IMR-90 (cell line): ENCODE measurements around the gene PTPN3. TPM values are rescaled to one million over a fixed set of nuclear protein-coding genes. Genes with fewer than 3 reads are reported as not detected.

ENCODE experiments used
- ATAC-seq: fragments of 200-7000 bp; cut with Tn5 transposase; 2 replicates; pipeline ENCODE4 v1.9.1; 2020; ENCODE audit warnings: low read depth, mild to moderate bottlenecking, moderate library complexity
- BruUV-seq: library from RNA; stranded (reverse); fragments of 400-500 nt; replicated peaks from 2 replicates; lab custom pipeline; 2021; lab: Mats Ljungman, UMichigan
- CTCF ChIA-PET: fragments of 300-600 bp; formaldehyde crosslinking; extraction: SDS; loops from one replicate; lab custom pipeline; 2021; ENCODE audit warnings: antibody characterized with exemption; lab: Yijun Ruan, JAX
- POLR2A ChIA-PET: fragments of 300-600 bp; sonication (Branson Sonifier 250); formaldehyde crosslinking; loops from one replicate; lab custom pipeline; 2022; ENCODE audit warnings: antibody characterized with exemption; ENCODE audit not compliant: unreplicated experiment; lab: Charles Lee
- DNase-seq: peaks from one replicate; pipeline ENCODE4 v3.0.0; 2013
- H2AFZ ChIP-seq: replicated peaks from 2 replicates; pipeline ENCODE3; 2013; ENCODE audit warnings: low read length, mild to moderate bottlenecking; ENCODE audit not compliant: poor library complexity
- H2AK5ac ChIP-seq: 2 replicates; pipeline ENCODE4 v1.6.1; 2013; ENCODE audit warnings: low read depth, low read length, inconsistent platforms
- H2AK9ac ChIP-seq: replicated peaks from 2 replicates; pipeline ENCODE3; 2013; ENCODE audit warnings: mild to moderate bottlenecking, low read depth, low read length, moderate library complexity; ENCODE audit not compliant: poor library complexity
- H2BK120ac ChIP-seq: 2 replicates; pipeline ENCODE4 v1.6.1; 2013; ENCODE audit warnings: low read depth, low read length, inconsistent platforms
- H2BK15ac ChIP-seq: 3 replicates; pipeline ENCODE4 v1.6.1; 2013; ENCODE audit warnings: low read depth, low read length, inconsistent platforms
- H2BK20ac ChIP-seq: 2 replicates; pipeline ENCODE4 v1.6.1; 2013; ENCODE audit warnings: low read depth, mild to moderate bottlenecking, inconsistent platforms, low read length, moderate library complexity
- H2BK5ac ChIP-seq: 2 replicates; pipeline ENCODE4 v1.6.1; 2013; ENCODE audit warnings: mild to moderate bottlenecking, low read depth, low read length, inconsistent platforms; ENCODE audit not compliant: poor library complexity, severe bottlenecking
- H3K14ac ChIP-seq: replicated peaks from 2 replicates; pipeline ENCODE4 v1.6.1; 2013; ENCODE audit warnings: low read depth, low read length, inconsistent platforms
- H3K18ac ChIP-seq: 2 replicates; pipeline ENCODE4 v1.6.1; 2013; ENCODE audit warnings: low read depth, low read length, control low read depth
- H3K23ac ChIP-seq: 2 replicates; pipeline ENCODE4 v1.6.1; 2013; ENCODE audit warnings: low read depth, low read length, inconsistent platforms
- H3K27ac ChIP-seq: 2 replicates; pipeline ENCODE4 v1.5.1; 2013; ENCODE audit warnings: mild to moderate bottlenecking, control low read depth, low read length; ENCODE audit not compliant: insufficient read depth
- H3K27me3 ChIP-seq: 2 replicates; pipeline ENCODE4 v1.6.1; 2013; ENCODE audit warnings: low read length; ENCODE audit not compliant: control insufficient read depth, insufficient read depth
- H3K36me3 ChIP-seq: 2 replicates; pipeline ENCODE4 v1.6.1; 2013; ENCODE audit warnings: low read length, mixed read lengths; ENCODE audit not compliant: control insufficient read depth, insufficient read depth
- H3K4ac ChIP-seq: 2 replicates; pipeline ENCODE4 v1.6.1; 2013; ENCODE audit warnings: low read depth, low read length, inconsistent platforms
- H3K4me1 ChIP-seq: 2 replicates; pipeline ENCODE4 v1.6.1; 2013; ENCODE audit warnings: low read length, mixed read lengths; ENCODE audit not compliant: control insufficient read depth, insufficient read depth
- H3K4me2 ChIP-seq: 2 replicates; pipeline ENCODE4 v1.6.1; 2013; ENCODE audit warnings: low read depth, mild to moderate bottlenecking, control low read depth, low read length, moderate library complexity
- H3K4me3 ChIP-seq: 2 replicates; pipeline ENCODE4 v1.5.1; 2013; ENCODE audit warnings: low read depth, mild to moderate bottlenecking, control low read depth, low read length, moderate library complexity; ENCODE audit not compliant: insufficient read depth
- H3K56ac ChIP-seq: 2 replicates; pipeline ENCODE4 v1.6.1; 2013; ENCODE audit warnings: low read length, inconsistent platforms; ENCODE audit not compliant: insufficient read depth; ENCODE audit errors: extremely low read depth
- H3K79me1 ChIP-seq, 2 experiments: 2 replicates each; pipeline ENCODE4 v1.6.1; 2013; ENCODE audit warnings: low read length in 2 of 2, inconsistent platforms in 1 of 2, low read depth in 1 of 2
- H3K9ac ChIP-seq: 2 replicates; pipeline ENCODE4 v1.6.1; 2013; ENCODE audit warnings: low read depth, low read length, control low read depth
- H3K9me1 ChIP-seq: 2 replicates; pipeline ENCODE4 v1.6.1; 2013; ENCODE audit warnings: low read length, inconsistent platforms; ENCODE audit not compliant: insufficient read depth
- H3K9me3 ChIP-seq: 2 replicates; pipeline ENCODE4 v1.6.1; 2013; ENCODE audit warnings: low read length; ENCODE audit not compliant: control insufficient read depth, insufficient read depth
- H4K20me1 ChIP-seq: 2 replicates; pipeline ENCODE4 v1.6.1; 2013; ENCODE audit warnings: low read length, inconsistent platforms; ENCODE audit not compliant: insufficient read depth
- H4K5ac ChIP-seq: 2 replicates; pipeline ENCODE4 v1.6.1; 2013; ENCODE audit warnings: mild to moderate bottlenecking, low read depth, low read length, control low read depth
- H4K8ac ChIP-seq, 2 experiments: 2 replicates each; pipeline ENCODE4 v1.6.1; 2013; ENCODE audit warnings: low read depth in 2 of 2, low read length in 2 of 2, control low read depth in 1 of 2, inconsistent platforms in 1 of 2
- H4K91ac ChIP-seq: 2 replicates; pipeline ENCODE4 v1.6.1; 2013; ENCODE audit warnings: low read depth, low read length, inconsistent platforms; ENCODE audit not compliant: insufficient read depth
- BHLHE40 ChIP-seq: fragments of 150-350 bp; IDR thresholded peaks from 2 replicates; pipeline ENCODE4 v1.6.1; 2016; ENCODE audit warnings: mild to moderate bottlenecking, low read depth, low read length
- CEBPB ChIP-seq: IDR thresholded peaks from 2 replicates; pipeline ENCODE4 v1.6.1; 2012; ENCODE audit warnings: low read depth, low read length, improper control_type of control experiment
- CHD1 ChIP-seq: IDR thresholded peaks from 2 replicates; pipeline ENCODE4 v1.6.1; 2012; ENCODE audit warnings: low read depth, low read length, improper control_type of control experiment
- CTCF ChIP-seq: conservative IDR thresholded peaks from 2 replicates; pipeline ENCODE4 v1.5.1; 2012; ENCODE audit warnings: mild to moderate bottlenecking, low read depth, low read length, improper control_type of control experiment
- ELK1 ChIP-seq: fragments of 150-350 bp; IDR thresholded peaks from 2 replicates; pipeline ENCODE4 v1.6.1; 2016; ENCODE audit warnings: low read depth, mild to moderate bottlenecking, low read length, moderate library complexity, borderline replicate concordance
- MAFK ChIP-seq: IDR thresholded peaks from 2 replicates; pipeline ENCODE4 v1.6.1; 2012; ENCODE audit warnings: low read depth, low read length, improper control_type of control experiment
- MAZ ChIP-seq: IDR thresholded peaks from 2 replicates; pipeline ENCODE4 v1.6.1; 2012; ENCODE audit warnings: low read depth, mild to moderate bottlenecking, low read length, improper control_type of control experiment, moderate library complexity, borderline replicate concordance
- MXI1 ChIP-seq: IDR thresholded peaks from 2 replicates; pipeline ENCODE4 v1.6.1; 2012; ENCODE audit warnings: low read depth, mild to moderate bottlenecking, low read length, moderate library complexity, borderline replicate concordance
- NFE2L2 ChIP-seq: fragments of 150-350 bp; IDR thresholded peaks from 2 replicates; pipeline ENCODE4 v1.6.1; 2016; ENCODE audit warnings: low read depth, mild to moderate bottlenecking, low read length
- POLR2A ChIP-seq: IDR thresholded peaks from 2 replicates; pipeline ENCODE4 v1.6.1; 2012; ENCODE audit warnings: mild to moderate bottlenecking, low read depth, low read length
- RFX5 ChIP-seq: IDR thresholded peaks from 2 replicates; pipeline ENCODE4 v1.8.0; 2012; ENCODE audit warnings: low read depth, mild to moderate bottlenecking, low read length, moderate library complexity
- SMC3 ChIP-seq: fragments of 150-350 bp; IDR thresholded peaks from 2 replicates; pipeline ENCODE4 v1.6.1; 2016; ENCODE audit warnings: low read depth, mild to moderate bottlenecking, antibody characterized with exemption, low read length, moderate library complexity
- USF2 ChIP-seq: fragments of 150-350 bp; IDR thresholded peaks from 2 replicates; pipeline ENCODE4 v1.6.1; 2017; ENCODE audit warnings: mild to moderate bottlenecking, antibody characterized with exemption, low read length, low read depth
- WGBS, 2 experiments: methylation state at CpG; one replicate each; pipeline versions ENCODE4 v1.1.5 to v1.1.7; 2013; ENCODE audit warnings: missing lambda C conversion rate in 2 of 2; ENCODE audit not compliant: insufficient read length in 1 of 2; ENCODE audit errors: extremely low coverage in 2 of 2; 5-methylcytosine and 5-hydroxymethylcytosine counted together
- dilution Hi-C: fragments of 300-500 bp; cut with HindIII; formaldehyde crosslinking; loops from one replicate; pipeline ENCODE4 v1.14.3; 2018; ENCODE audit warnings: low sequenced_read_pairs; ENCODE audit not compliant: unreplicated experiment
- in situ Hi-C: fragments of 300-500 bp; cut with MboI; formaldehyde crosslinking; loops from 3 replicates; pipeline ENCODE4 v1.14.3; 2019; ENCODE audit warnings: low sequenced_read_pairs, inconsistent platforms, mixed read lengths
- intact Hi-C: fragments of 100-400 bp; cut with micrococcal nuclease; formaldehyde crosslinking; loops from 2 replicates; pipeline ENCODE4 v1.10.0; 2022
- polyA plus RNA-seq, 3 experiments: library from polyadenylated mRNA; depleted of rRNA; stranded (reverse); fragments of >200 nt; gene quantifications; 2 replicates each; pipeline ENCODE4 v1.2.3, GENCODE V29; 2012; ENCODE audit warnings: low replicate concordance in 1 of 3
- total RNA-seq: library from RNA; depleted of rRNA; stranded (reverse); fragments of >200 nt; gene quantifications from 2 replicates; pipeline ENCODE4 v1.2.3, GENCODE V29; 2012

PTPN3 gene
- total and polyA plus RNA-seq, 2 of the 4 experiments (the other 2 are of a cell fraction), result 0.72 to 0.89 TPM

GRCh38 chr9:109442716-109443115 lies 55.4 kb downstream of the PTPN3 start:
- intact Hi-C loops, result loop anchor here (5.0 kb wide), 1 partner anchor 80 kb away; no protein-coding TSS in a partner anchor
- no peak for ATAC-seq
- CTCF ChIA-PET, result interaction anchor here (0.6 kb wide), 3 partner anchors 9 to 1702 kb away, joined by 4 to 7 read pairs (median 4); no protein-coding TSS in a partner anchor

More at GRCh38 chr9:109442716-109443115, 55.4 kb downstream of the PTPN3 start:
- no peak overlapping the region for H3K23ac ChIP-seq
- no peaks in the 10 kb centered on the region for H3K36me3 ChIP-seq
- no TSS peak for BruUV-seq
- H3K18ac ChIP-seq, result no peak overlapping the region
- no peak overlapping the region for H3K4ac ChIP-seq
- no peaks in the 10 kb centered on the region for H4K20me1 ChIP-seq
- H2AK5ac ChIP-seq, result no peak overlapping the region
- H3K4me1 ChIP-seq, result peaks cover 2% of the 10 kb centered on the region; the same call in 1 of the 2 replicates
- TF ChIP-seq CTCF (no peak), MAFK (no peak), RFX5 (no peak), USF2 (no peak), CHD1 (no peak), NFE2L2 (no peak), POLR2A (no peak), ELK1 (no peak), CEBPB (no peak), MAZ (no peak), MXI1 (no peak), BHLHE40 (no peak), SMC3 (no peak)
- in situ Hi-C loops (loop anchor here (5.0 kb wide), 1 partner anchor 75 kb away; no protein-coding TSS in a partner anchor), dilution Hi-C loops (no loop called here)
- no peak overlapping the region for H2AK9ac ChIP-seq
- no peak for DNase-seq
- H4K8ac ChIP-seq, result no peak overlapping the region
- H3K9me3 ChIP-seq, result no peaks in the 10 kb centered on the region
- no peak overlapping the region for H3K9ac ChIP-seq
- no peak overlapping the region for H3K56ac ChIP-seq
- no peak overlapping the region for H2BK120ac ChIP-seq
- no CpG with 5 or more reads among the region's 2 CpGs for WGBS, 2 experiments
- H3K14ac ChIP-seq, result no peak overlapping the region
- peaks cover 6% of the 10 kb centered on the region for H3K27me3 ChIP-seq
- H3K4me2 ChIP-seq, result no peak overlapping the region
- H3K4me3 ChIP-seq, result no peak overlapping the region
- H3K9me1 ChIP-seq, result 0 out of 2 replicates have a peak, but pooled peaks cover 2% of the 10 kb centered on the region
- H2BK20ac ChIP-seq, result no peak overlapping the region
- H2BK5ac ChIP-seq, result no peak overlapping the region
- no peak overlapping the region for H2BK15ac ChIP-seq
- no peak overlapping the region for H4K91ac ChIP-seq
- H2AFZ ChIP-seq, result no peak overlapping the region
- POLR2A ChIA-PET, result no interaction called here
- no peak overlapping the region for H3K27ac ChIP-seq
- H4K5ac ChIP-seq, result no peak overlapping the region
- H3K79me1 ChIP-seq, result no peaks in the 10 kb centered on the region
